Astrocyte of the spinal cord (primary cell): ENCODE measurements around the gene UPK3A.
"Not testable (repeated sequence)": the region's sequence is repeated elsewhere in the genome, so short reads cannot be mapped to it uniquely, and the experiment has no call there.

Source experiments
- DNase-seq: peaks from one replicate; pipeline ENCODE4 v3.0.0; 2011; ENCODE audit warnings: low read depth, low spot score
- H3K4me3 ChIP-seq: 2 replicates; pipeline ENCODE4 v1.5.1; 2011; ENCODE audit warnings: low read depth, mild to moderate bottlenecking, low read length, moderate library complexity
- CTCF ChIP-seq: IDR thresholded peaks from 2 replicates; pipeline ENCODE4 v1.5.1; 2012; ENCODE audit warnings: low read depth, mild to moderate bottlenecking, low read length, inconsistent platforms
- in situ Hi-C: cut with HindIII; loops from 2 replicates; pipeline ENCODE4 v1.10.0; 2017; ENCODE audit warnings: low sequenced_read_pairs

UPK3A gene

DNA sequence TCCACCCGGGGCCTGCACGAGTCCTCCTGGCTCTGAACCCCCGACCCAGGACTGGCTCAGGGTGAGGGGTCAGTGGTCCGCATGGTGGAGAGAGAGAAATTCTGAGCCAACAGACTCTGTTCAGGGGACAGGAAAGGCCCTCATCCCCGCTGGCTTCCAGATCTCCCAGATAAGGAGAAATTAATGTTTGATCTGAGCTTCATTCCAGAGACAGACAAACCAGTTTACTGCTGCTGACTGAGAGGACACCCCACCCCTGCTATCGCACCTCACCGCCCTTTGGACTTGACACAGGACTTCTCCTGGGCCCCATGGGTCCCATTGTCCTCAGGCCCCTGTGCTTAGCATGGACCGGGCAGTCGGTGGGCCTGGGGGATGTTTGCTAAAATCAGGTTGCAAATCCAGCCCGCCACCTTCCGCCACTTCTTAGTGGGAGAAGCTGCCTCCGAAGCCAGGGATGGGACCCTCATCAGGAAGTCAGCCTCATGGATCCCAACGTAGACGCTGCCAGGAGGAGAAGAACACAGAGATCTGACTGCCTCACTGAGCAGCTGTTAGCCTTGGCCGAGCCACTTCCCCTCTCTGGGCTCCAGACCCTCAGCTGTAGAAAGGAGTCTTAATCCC is 11.2 kb upstream of the UPK3A start:
- no peak for DNase-seq
- in situ Hi-C loops = no loop called here
- no peak for TF ChIP-seq CTCF
- H3K4me3 ChIP-seq = no peak overlapping the region

DNA sequence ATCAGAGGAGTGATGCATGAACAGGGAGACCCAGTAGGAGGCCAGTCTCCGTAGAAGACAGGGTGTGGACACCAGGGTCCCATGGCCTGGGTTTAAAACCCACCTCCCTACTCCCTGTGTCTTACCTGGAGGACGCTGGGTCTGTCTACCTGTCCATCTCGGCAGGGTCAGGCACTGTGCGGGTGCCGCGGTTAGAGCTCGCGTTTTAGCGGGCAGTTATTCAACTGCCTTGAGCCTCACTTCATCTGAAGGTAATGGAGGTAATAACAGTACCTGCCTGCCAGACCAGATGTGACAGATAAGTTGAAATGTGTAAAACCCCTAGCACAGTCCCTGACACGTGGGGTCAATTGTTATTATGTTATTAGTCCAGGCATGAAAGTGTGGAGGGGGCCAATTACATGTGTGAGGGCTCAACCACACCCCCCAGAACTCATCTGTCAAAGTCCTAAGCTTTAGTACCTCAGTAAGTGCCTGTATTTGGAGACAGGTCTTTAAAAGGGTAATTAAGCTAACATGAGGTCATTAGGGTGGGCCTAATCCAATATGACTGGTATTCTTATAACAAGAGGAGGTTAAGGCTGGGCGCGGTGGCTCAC is 8.1 kb upstream of the UPK3A start:
- in situ Hi-C loops = no loop called here
- H3K4me3 ChIP-seq = no peak overlapping the region
- TF ChIP-seq CTCF = no peak
- no peak for DNase-seq

DNA sequence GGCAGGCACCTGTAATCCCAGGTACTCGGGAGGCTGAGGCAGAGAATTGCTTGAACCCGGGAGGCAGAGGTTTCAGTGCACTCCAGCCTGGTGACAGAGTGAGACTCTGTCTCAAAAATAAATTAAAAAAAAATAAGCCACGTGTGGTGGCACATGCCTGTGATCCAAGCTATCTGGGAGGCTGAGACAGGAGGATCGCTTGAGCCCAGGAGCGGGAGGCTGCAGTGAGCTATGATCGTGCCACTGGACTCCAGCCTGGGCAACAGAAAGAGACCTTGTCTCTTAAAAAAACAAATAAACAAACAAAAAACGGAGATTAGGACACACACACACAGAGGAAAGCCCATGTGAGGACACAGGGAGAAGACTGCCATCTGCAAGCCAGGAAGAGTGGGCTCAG is 7.0 kb upstream of the UPK3A start:
- in situ Hi-C loops, DNase-seq, H3K4me3 ChIP-seq: not testable (repeated sequence)

DNA sequence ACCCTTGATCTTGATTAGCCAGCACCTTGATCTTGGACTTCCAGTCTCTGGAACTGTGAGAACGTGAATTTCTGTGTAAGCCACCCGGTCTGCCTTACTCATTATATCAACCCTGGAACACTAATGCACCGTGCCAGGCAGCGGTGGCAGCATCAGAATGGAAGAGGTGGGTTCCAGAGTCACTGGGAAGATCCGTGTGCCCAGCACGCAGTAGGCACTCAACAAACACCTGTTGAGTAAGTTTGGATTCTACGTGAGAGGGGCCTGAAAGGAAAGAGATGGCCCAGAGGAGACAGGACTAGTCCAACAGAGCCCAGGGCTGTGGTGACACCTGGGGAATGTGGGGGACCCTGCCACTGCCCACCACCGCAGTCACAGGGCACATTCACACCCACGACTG is 6.6 kb upstream of the UPK3A start:
- no peak for TF ChIP-seq CTCF
- DNase-seq = no peak
- in situ Hi-C loops = no loop called here
- H3K4me3 ChIP-seq = no peak overlapping the region

GRCh38 chr22:45280587-45280980 is 4.2 kb upstream of the UPK3A start:
- in situ Hi-C loops = no loop called here
- TF ChIP-seq CTCF = no peak
- no peak for DNase-seq
- no peak overlapping the region for H3K4me3 ChIP-seq

GRCh38 chr22:45281010-45281409 is 3.7 kb upstream of the UPK3A start:
- H3K4me3 ChIP-seq = no peak overlapping the region
- no peak for DNase-seq
- no peak for TF ChIP-seq CTCF
- in situ Hi-C loops = no loop called here

GRCh38 chr22:45285263-45286058 is 712 bp downstream of the UPK3A start:
- in situ Hi-C loops = no loop called here
- no peak for TF ChIP-seq CTCF
- no peak for DNase-seq
- H3K4me3 ChIP-seq = no peak overlapping the region
